Medulla oblongata (tissue), 1 donor: ENCODE results near the gene VWCE.
A peak's percentile ranks its signal among the peaks of the same experiment; 100 is the strongest.
"Not testable (repeated sequence)": the region's sequence is repeated elsewhere in the genome, so short reads cannot be mapped to it uniquely, and the experiment has no call there.

ENCODE experiments used
- DNase-seq: peaks from one replicate; pipeline ENCODE4 v3.0.0-alpha.2; 2015; ENCODE audit errors: extremely low spot score

VWCE gene

DNA sequence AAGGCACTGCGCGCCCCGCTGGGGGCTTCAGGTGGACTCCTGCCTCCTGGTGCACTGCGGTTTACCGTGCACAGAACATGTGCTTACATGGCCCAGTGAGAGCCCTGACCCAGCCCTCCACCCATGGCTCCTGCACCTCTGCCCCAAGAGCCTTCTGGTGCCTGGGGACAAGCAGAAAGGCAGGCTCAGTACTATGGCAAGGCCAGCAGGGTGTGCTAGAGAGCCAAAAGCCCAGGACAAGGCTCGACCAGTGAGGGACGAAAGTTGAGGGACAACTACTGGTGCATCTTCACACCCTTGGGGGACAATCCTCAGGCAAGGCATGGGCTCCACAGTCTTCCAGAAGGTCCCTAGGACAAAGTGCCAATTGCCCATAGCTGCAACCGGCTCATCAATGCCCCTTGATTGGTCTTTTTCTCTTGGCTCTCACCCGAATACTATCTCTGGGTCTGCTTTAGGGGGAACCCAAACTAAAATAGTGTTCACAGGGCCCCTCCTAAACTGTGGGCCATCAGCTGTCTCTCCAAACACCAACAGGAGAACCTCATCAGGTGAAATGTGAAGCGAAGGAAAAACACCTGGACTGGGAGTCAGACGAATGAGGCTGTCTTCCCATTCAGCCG is 40.6 kb downstream of the VWCE start:
- DNase-seq, result peak; percentile 68

DNA sequence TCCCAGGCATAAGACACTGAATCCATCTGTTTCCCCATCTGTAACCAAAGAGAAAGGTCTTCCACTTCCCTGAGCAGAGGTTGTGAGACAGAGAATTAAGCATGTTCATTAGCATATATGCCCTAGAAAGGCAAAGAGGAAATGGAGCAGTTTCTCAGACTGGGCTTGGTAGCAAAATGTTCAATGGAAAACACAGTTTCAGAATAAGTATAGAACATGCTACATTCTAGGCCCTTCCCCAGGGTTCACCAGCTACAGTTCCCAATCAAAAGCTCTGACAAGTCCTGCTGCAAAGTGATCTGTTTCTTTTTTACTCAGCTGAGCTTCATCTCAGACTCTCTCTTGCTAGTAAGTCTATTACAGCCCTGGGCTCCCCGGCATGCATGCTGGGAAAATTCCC is 42.8 kb downstream of the VWCE start:
- DNase-seq, result not testable (repeated sequence)

DNA sequence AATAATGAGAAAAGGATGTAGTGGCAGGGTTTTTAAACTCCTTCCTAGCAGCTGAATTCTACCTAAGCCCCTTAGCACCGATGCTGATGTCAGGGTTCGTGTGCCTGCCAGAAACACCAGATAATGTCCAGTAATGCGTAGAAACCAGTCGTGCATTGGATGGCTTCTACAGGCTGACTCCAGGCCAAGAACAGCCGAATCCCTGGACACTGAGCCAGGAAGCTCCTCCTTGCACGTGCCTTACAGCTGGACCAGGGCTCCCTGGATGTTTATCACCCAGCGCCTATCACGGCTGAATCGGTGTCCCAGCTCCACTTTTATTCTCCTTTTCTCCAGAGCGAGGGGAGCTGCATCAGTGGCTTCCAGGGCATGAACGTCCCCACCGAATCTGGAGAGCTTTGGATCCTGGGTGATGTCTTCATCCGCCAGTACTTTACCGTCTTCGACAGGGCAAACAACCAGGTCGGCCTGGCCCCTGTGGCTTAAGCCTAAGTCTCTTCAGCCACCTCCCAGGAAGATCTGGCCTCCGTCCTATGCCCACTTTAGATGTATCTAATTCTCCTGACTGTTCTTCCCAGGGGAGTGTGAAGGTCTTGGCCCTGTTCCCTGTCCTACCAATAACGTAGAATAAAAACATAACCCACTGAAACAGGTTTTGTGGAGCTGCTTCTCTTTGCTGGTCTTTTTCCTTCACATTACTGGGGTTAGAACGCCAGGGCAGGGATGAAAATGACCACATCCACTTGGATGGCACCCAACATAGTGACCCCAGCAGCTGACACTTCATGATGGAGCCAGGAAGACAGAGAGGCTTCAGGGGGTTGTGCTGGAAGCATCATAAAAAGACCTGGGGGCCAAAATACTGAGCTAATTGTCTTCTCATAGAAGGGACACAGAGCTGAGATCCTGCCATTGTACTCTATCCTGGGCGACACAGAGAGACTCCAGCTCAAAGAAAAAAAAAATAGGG is 44.0 kb downstream of the VWCE start:
- not testable (repeated sequence) for DNase-seq

- DNase-seq, result not testable (repeated sequence)
Measured at GRCh38 chr11:61249201-61249600, 45.9 kb downstream of the VWCE start.

DNA sequence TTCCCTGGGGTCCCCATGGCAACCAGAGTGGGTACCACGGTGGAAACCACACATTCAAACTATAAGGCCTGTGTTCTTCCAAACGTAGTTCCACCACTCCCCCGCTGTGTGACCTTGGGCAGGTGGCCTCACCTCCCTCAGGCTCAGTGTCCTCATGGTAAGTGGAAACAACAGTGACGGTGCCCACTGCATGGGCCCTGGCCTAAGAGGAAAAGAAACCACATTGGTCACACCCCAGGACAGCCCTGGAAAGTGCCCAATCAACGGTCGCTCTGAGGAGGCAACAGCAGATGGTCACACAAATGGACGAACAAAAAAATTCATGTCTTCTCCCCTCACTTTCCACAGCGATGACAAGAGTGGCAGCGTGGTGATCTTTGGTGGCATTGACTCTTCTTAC is 47.0 kb downstream of the VWCE start:
- not testable (repeated sequence) for DNase-seq

- DNase-seq, result not testable (repeated sequence)
Measured at GRCh38 chr11:61245284-61245964, 49.7 kb downstream of the VWCE start.

DNA sequence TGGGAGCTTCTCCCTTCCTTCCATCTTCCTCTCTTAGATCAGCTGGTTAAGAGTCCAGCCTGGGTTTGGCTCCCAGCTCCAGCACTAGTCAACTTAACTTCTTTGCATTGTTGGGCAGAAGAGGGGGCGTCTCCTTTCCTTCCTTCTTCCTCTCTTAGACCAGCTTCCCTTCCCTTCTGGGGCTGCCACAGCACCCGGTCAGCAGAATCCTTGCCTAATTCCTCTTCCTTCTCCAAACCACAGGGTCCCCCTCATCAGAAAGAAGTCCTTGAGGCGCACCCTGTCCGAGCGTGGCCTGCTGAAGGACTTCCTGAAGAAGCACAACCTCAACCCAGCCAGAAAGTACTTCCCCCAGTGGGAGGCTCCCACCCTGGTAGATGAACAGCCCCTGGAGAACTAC is 53.6 kb downstream of the VWCE start:
- not testable (repeated sequence) for DNase-seq

- not testable (repeated sequence) for DNase-seq
Measured at GRCh38 chr11:61240875-61241274, 54.2 kb downstream of the VWCE start, which contains the start of gene PGA5. PGA5 (plus strand) TSS chr11:61241175; CDS start chr11:61241227, 52 bp downstream.

DNA sequence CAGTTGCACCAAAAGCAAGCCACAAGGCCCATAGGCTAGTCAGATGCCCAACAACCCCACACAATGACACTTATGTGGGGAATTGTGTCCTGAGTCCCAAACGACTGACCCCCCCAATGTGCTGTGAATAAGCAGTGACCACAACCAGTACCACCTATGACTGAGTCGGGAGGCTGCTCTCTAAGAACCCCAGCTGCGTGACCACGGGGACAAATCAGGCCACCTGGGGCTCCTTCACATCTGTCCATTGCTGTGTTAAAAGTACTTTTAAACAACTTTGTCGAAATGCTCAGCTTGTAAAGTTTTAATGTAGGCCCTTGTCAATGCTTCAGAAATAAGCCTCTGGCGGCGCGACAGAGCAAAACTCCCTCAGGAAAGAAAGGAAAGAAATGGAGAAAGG is 54.8 kb downstream of the VWCE start:
- not testable (repeated sequence) for DNase-seq

- DNase-seq, result not testable (repeated sequence)
Measured at GRCh38 chr11:61237130-61237529, 58.0 kb downstream of the VWCE start.

- not testable (repeated sequence) for DNase-seq
Measured at GRCh38 chr11:61232548-61233145, 62.5 kb downstream of the VWCE start.

GRCh38 chr11:61231585-61231984 is 63.5 kb downstream of the VWCE start:
- not testable (repeated sequence) for DNase-seq

- not testable (repeated sequence) for DNase-seq
Measured at GRCh38 chr11:61231033-61231432, 64.1 kb downstream of the VWCE start.

DNA sequence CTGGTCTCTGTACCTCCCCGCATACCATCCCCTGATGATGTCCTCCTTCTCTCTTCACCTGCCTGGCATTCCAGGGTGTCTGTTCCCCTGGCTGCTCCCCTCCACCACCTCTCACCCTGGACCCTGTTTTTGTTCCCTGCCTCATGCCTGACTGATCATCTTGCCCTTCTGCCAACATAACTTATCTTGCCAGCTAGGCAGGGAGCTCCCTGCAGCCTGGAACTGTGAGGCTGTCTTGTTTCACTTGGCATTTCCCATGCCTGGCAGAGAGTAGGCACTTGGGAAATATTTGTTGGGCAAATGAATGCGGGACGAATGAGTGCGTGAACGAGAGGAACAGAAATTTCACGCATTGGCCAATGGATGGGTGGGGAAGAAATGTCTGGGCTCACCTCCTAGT is 65.7 kb downstream of the VWCE start:
- not testable (repeated sequence) for DNase-seq

GRCh38 chr11:61226457-61227137 is 68.5 kb downstream of the VWCE start:
- not testable (repeated sequence) for DNase-seq

- DNase-seq, result not testable (repeated sequence)
Measured at GRCh38 chr11:61222692-61223091, 72.4 kb downstream of the VWCE start.

DNA sequence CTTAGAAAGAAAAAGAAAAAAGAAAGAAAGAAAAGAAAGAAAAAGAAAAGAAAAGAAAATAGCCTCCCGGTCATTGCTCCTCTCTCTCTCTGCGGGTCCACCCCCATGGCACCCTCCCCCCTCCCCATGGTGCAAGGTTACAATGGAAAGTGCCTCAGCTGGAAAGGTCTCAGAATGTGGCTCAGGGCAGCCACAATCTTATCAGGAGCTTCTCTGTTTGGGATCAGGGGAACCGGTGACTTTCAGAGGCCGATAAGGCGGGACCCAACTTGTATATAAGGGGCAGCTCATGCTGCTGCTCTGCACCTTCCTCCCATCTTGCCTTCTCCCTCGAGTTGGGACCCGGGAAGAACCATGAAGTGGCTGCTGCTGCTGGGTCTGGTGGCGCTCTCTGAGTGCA is 73.1 kb downstream of the VWCE start, which contains the start of gene PGA4:
PGA4 (plus strand) TSS at position 301 of the 400 bp plus-strand sequence; CDS start at position 355, 54 bp downstream.
- DNase-seq, result not testable (repeated sequence)

- DNase-seq, result not testable (repeated sequence)
Measured at GRCh38 chr11:61219016-61219415, 76.1 kb downstream of the VWCE start.

GRCh38 chr11:61218306-61218705 is 76.8 kb downstream of the VWCE start:
- not testable (repeated sequence) for DNase-seq

DNA sequence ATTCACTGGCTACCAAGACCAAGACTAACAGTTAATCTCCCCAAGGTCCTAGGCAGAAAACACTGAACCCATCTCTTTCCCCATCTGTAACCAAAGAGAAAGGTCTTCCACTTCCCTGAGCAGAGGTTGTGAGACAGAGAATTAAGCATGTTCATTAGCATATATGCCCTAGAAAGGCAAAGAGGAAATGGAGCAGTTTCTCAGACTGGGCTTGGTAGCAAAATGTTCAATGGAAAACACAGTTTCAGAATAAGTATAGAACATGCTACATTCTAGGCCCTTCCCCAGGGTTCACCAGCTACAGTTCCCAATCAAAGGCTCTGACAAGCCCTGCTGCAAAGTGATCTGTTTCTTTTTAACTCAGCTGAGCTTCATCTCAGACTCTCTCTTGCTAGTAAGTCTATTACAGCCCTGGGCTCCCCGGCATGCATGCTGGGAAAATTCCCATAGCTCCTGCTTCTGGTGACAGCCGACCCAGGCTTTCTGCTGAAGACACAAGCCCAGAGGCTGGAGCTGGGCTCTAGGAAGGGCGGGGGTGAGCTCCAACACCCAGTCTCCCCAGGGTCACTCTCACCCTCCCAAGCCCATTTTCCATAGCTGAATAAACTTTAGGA is 81.3 kb downstream of the VWCE start:
- DNase-seq, result not testable (repeated sequence)
